GM12892 (cell line): Measurements from ENCODE around the gene BAHD1.

ENCODE experiments used
- DNase-seq: peaks from one replicate; pipeline ENCODE4 v3.0.0; 2011; ENCODE audit not compliant: insufficient read length
- FAIRE-seq: peaks from 2 replicates; lab custom pipeline; 2011; peaks lifted over from hg19 to GRCh38; lab: Jason Lieb, UNC
- POLR2A ChIP-seq: IDR thresholded peaks from 2 replicates; pipeline ENCODE4 v1.6.1; 2011; ENCODE audit warnings: low read depth, low read length, control low read depth
- POLR2AphosphoS5 ChIP-seq: IDR thresholded peaks from 2 replicates; pipeline ENCODE4 v1.6.1; 2011; ENCODE audit warnings: low read depth, low read length, control low read depth
- TAF1 ChIP-seq: IDR thresholded peaks from 2 replicates; pipeline ENCODE4 v1.6.1; 2011; ENCODE audit warnings: low read depth, mild to moderate bottlenecking, control low read depth, low read length, borderline replicate concordance

BAHD1 gene

GRCh38 chr15:40428185-40428584 is 12.6 kb upstream of the BAHD1 start:
- DNase-seq, result no peak
- TF ChIP-seq TAF1, result no peak
- TF ChIP-seq POLR2AphosphoS5, result no peak
- no peak for TF ChIP-seq POLR2A
- no peak for FAIRE-seq

DNA sequence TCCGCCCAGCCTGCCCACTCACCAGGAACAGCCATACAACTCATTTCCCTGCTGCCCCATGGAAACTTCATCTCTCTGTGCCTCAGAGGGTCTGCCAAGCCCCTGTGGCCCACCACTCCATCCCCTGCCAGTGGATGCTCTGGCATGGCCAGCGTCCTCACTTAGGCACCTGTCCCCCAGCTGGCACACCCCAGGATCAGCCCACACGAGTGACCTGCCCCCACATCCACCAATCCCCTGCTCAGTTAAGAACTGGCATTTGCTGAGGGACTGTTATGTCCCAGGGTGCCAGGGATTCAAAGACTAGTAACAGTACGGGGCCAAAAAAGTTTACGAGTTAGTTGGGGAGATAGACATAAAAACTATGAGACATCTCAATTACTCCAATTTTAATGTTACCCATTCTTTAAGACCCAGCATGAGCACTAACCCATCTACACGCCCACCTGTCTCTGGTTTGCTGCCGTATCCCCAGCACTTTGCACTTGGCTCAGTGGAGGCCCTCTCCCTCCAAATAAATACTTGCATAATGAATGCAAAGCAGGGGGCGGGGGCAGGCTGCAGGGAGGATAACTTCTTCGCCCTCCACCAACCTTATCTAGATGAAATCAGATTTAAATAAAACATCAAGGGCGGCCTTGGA is 11.6 kb upstream of the BAHD1 start:
- no peak for FAIRE-seq
- no peak for DNase-seq
- TF ChIP-seq POLR2AphosphoS5, result no peak
- no peak for TF ChIP-seq POLR2A
- no peak for TF ChIP-seq TAF1

- FAIRE-seq (no peak), DNase-seq (no peak)
- TF ChIP-seq TAF1 (no peak), POLR2AphosphoS5 (no peak)
These were observed 10.4 kb upstream of the BAHD1 start for GRCh38 chr15:40430271-40430805.

GRCh38 chr15:40435023-40435709 is 5.6 kb upstream of the BAHD1 start:
- no peak for DNase-seq
- TF ChIP-seq TAF1, result no peak
- no peak for TF ChIP-seq POLR2AphosphoS5
- no peak for TF ChIP-seq POLR2A
- FAIRE-seq, result no peak

GRCh38 chr15:40435710-40436089 is 5.1 kb upstream of the BAHD1 start:
- no peak for DNase-seq
- no peak for FAIRE-seq
- TF ChIP-seq TAF1, result no peak
- no peak for TF ChIP-seq POLR2A
- no peak for TF ChIP-seq POLR2AphosphoS5

DNA sequence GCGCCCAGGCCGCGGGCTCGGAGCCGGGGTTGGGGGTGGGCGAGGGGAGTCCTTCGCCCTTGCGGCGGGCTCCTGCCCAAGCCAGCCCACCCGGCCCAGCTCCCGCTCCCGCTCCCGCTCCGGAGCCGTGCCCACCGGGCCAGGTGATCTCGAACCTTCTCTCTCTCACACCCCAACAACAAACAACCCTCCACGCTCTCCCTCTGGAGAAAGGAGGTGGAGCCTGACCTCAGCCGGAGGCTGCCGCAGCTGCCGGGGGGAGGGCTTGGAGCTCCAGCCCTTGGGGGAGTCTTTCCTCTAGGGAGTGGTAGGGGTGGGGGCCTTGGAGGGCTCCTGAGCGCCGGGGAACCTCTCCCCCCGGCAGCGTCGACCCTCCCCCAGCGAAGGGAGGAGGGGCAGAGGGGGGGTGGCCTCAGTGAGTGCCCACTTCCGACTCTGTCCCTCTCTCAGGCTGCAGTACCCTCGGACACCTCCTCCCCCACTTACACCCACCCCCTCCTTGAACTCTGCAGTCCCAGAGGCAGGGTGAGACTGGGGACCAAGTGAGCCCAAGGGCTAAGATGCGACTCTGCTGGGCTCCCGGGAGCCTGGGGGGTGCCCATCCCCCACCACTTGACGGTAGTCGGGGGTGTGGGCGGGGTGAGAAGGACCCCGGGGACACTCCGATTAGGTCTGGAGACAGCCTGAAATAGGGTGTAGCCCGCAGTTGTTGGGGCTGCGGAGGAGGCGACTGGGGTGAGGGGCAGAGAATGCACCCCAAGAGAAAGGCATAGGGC is 4.4 kb upstream of the BAHD1 start:
- DNase-seq (no peak), FAIRE-seq (no peak)
- no peak for TF ChIP-seq TAF1
- TF ChIP-seq POLR2A, result no peak

DNA sequence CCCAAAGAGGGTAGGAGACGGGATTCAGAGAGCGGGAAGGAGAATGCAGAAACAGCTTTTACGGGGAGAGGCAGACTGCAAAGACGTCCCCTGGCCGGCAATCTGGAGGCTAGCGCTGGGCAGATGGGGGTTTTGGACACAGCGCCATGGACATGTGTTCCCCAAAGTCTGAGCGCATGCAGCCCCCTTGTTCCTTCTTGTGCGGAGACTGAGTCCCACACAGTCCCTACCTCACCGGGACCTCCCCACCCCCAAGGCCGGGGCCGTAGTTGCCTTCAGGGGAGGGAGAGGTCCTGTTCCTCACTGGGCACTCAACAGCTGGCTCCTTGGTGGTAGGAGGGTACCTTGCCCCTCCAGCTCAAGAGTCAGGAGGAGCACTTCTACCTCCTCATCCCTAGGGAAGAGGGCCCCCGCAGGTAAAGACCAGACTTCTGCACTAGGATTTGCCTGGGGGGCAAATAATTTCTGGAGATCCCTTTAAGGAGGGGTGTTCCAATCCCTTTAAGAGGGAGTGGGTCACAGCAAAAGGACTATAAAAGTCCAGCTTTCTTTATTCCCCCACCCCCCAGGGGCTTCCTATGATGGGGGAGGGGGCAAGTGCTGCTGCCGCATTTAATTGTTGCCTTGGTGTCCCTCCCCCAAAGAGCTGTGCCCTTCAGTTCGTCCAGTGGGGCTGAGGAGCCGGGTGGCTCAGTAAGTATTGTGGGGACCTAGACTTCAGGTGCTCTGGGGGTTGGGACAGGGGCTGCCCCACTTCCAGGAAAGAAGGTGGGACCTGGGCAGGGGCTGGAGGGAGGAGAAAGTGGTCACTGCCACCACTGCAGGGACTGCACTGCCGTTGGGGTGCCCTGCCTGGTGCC is 3.6 kb upstream of the BAHD1 start:
- TF ChIP-seq TAF1 (no peak), POLR2A (no peak), POLR2AphosphoS5 (no peak)
- no peak for FAIRE-seq
- DNase-seq, result no peak

DNA sequence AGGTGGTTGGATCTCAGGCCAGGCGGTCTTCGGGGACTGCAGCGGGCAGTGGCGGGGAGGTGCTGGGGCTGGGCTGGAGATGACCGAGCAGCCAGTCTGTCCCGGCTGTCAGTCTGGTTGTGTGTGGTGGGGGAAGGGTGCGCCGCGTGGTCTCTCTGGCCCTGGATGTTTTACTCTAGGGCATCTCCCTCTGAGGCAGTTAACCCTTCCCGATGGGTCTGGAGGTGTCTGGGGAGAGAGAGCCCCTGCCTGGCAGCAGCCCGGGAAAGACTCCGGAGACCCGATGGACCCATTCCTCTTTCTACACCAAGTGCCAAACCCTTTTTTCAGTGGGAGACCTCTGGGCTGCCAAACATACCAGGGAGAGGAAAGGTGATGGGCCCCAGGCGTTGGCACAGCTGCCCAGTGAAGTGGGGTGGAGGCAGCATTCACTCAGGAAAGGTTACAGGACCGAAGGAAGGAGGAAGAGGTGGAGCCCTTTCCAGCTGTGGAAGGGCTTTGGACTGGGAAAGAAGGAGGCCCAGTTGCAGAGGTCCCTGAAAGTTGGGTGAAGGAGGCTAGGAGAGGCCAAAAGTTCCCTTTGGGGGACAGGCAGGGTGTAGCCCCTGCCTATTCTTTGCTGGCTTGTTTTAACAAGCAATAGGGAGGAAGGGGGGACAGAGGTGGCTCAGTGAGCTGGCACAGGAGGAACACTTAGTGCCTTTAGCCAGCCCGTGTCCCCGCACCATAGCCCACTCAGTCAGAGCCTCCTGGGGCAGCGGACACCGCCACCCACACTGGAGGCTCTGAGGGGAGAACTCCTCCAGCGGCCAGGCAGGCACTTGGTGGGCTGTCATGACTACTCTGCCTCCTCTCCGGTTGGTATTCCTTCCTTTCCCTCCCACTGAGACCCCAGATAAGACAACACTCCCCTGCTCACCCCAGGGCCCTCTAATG is 2.7 kb upstream of the BAHD1 start:
- FAIRE-seq (no peak), DNase-seq (no peak)
- TF ChIP-seq TAF1 (no peak), POLR2AphosphoS5 (no peak), POLR2A (no peak)

DNA sequence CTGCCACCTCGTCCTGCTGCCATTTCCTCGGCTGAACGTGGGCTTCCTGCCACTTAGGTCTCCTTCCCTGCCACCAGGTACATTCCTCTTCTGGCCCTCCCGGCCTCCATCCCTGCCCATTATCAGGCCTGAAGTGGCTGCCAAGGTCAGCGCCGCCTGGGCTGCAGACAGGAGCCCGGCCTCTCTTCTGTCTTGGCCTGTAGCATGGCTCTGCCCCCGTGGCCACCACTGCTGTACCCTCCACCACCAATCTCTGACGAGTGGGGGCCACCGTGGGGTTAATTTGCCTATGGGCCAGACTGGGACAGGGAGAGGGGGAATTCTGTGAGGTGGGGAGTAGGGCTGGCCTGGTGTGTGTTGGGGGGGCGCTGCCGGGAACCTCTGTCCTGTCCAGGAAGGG is 2.0 kb upstream of the BAHD1 start:
- no peak for TF ChIP-seq TAF1
- TF ChIP-seq POLR2AphosphoS5, result no peak
- no peak for TF ChIP-seq POLR2A
- no peak for DNase-seq
- FAIRE-seq, result no peak

DNA sequence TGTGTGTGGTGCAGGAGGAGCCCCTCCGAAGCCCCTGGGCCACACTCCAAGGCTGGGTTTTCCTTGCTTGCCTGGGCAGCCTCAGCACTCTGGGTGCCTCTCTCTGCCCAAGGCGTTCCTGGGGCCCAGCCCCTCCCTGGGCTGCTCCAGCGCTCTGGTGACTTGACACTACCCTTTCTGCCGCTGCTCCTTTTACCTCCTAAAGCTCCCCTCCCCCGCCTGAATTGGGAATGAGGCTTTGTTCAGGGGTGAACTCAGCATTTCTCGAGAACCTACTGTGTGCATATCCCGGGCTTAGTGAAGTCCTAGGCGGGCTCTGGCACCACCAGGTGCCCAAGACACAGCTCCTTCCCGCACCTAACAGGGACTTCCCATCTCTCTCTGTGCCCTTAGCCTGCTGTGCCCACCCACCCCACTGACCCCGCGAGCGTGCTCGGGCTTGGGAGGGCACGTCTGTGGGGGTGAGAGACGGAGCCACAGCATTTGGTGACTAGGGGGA is 1.2 kb upstream of the BAHD1 start:
- TF ChIP-seq TAF1, result no peak
- DNase-seq (no peak), FAIRE-seq (no peak)
